Measurements from ENCODE around the gene APOBEC3H.

APOBEC3H gene

DNA sequence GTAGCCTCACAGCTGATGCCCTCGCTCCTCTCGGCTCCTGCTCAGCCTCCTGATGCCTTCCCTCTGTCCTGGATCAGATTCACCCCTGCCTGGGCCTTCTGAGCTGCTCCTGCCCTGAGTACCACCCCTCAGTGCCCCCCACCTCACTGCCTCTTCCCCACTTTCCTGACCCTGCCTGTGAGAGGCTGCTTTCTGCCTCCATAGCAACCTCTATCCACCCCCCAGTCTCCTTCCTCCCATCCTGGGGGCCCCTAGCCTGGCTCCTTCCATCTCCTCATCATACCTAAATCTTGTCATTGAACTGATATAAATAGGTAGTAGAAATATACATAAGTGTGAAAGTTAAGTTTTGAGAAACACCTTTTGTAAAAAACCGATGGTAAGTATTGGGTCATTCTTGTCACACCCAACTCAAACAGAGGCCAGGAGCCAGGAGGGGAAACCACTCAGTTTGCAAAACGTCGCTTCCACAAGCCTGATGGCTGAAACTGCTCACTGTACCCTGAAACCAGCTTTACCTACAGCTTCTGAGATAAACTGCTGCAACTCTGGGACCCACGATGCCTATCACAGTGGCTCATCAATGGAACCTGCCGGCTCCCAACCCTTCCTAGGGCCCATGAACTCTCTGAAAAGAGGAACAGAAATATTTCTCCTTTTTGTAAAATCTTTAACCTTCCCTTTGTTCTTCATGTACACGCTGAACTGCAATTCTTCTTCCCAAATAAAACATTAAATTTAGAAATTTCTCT is 4.8 kb upstream of the APOBEC3H start:
- Histone ChIP-seq H3K4me2 (ENCODE audit: low read length) (no peak overlapping the region), H3K4me3 (ENCODE audit: low read length) (no peak overlapping the region), H3K79me2 (ENCODE audit: control insufficient read depth, low read length) (no peaks in the 10 kb centered on the region), H4K20me1 (ENCODE audit: control insufficient read depth, insufficient read depth, low read depth, low read length) (no peaks in the 10 kb centered on the region), H3K36me3 (ENCODE audit: control insufficient read depth, low read length) (no peaks in the 10 kb centered on the region), H3K9me3 (ENCODE audit: control insufficient read depth, insufficient read depth, low read length) (no peaks in the 10 kb centered on the region), H3K4me1 (ENCODE audit: control insufficient read depth, low read length) (peaks cover 6% of the 10 kb centered on the region), H3K27ac (ENCODE audit: low read depth, low read length) (no peak overlapping the region), H3K9me2 (replicated peaks; ENCODE audit: control insufficient read depth, low read length) (no peaks in the 10 kb centered on the region), H3K27me3 (ENCODE audit: control insufficient read depth, low read length) (no peaks in the 10 kb centered on the region), H3F3A (ENCODE audit: control insufficient read depth, insufficient read depth) (no peaks in the 10 kb centered on the region)
- no peak for TF ChIP-seq EZH2phosphoT487 (IDR thresholded peaks at IDR 0.05; ENCODE audit: borderline replicate concordance, low read length)
- TF ChIP-seq, protein P1, sequence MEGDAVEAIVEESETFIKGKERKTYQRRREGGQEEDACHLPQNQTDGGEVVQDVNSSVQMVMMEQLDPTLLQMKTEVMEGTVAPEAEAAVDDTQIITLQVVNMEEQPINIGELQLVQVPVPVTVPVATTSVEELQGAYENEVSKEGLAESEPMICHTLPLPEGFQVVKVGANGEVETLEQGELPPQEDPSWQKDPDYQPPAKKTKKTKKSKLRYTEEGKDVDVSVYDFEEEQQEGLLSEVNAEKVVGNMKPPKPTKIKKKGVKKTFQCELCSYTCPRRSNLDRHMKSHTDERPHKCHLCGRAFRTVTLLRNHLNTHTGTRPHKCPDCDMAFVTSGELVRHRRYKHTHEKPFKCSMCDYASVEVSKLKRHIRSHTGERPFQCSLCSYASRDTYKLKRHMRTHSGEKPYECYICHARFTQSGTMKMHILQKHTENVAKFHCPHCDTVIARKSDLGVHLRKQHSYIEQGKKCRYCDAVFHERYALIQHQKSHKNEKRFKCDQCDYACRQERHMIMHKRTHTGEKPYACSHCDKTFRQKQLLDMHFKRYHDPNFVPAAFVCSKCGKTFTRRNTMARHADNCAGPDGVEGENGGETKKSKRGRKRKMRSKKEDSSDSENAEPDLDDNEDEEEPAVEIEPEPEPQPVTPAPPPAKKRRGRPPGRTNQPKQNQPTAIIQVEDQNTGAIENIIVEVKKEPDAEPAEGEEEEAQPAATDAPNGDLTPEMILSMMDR (IDR thresholded peaks at IDR 0.05; ENCODE audit: low read depth, low read length, poor library complexity, severe bottlenecking) = no peak

DNA sequence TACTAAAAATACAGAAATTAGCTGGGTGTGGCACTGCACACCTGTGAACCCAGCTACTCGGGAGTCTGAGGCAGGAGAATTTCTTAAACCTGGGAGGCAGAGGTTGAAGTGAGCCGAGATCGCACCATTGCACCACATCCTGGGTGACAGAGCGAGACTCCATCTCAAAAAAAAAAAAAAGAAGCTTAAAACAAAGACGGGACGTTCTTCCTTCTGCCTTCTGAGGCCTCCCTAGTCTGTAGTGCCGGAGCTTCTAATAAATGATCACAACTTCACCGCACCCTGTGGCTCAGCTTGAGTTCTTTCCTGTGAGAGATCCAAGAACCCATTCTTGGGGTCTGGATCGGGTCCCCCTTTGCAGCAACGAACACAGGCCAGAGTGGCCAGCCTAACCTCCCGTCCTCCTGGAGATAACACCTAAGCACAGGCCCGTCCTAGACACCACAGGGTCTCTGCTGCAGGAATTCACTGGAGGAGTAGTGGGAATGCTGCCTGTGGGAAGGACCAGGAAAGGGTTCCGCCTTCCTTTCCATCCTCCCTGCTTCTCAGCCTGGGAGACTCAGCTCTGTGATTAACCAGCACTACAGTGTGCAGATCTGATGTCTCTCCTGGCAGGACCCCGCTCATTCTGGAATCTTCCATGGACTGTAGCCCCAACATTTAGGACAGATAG is 2.2 kb upstream of the APOBEC3H start:
- H3K27ac ChIP-seq (ENCODE audit: low read depth, low read length) = no peak overlapping the region
- H4K20me1 ChIP-seq (ENCODE audit: control insufficient read depth, insufficient read depth, low read depth, low read length) = no peaks in the 10 kb centered on the region
- H3K4me2 ChIP-seq (ENCODE audit: low read length) = no peak overlapping the region
- H3K79me2 ChIP-seq (ENCODE audit: control insufficient read depth, low read length) = no peaks in the 10 kb centered on the region
- H3F3A ChIP-seq (ENCODE audit: control insufficient read depth, insufficient read depth) = 0 out of 2 replicates have a peak, but pooled peaks cover 2% of the 10 kb centered on the region
- H3K9me2 ChIP-seq (replicated peaks; ENCODE audit: control insufficient read depth, low read length) = no peaks in the 10 kb centered on the region
- no peak overlapping the region for H3K4me3 ChIP-seq (ENCODE audit: low read length)
- H3K9me3 ChIP-seq (ENCODE audit: control insufficient read depth, insufficient read depth, low read length) = no peaks in the 10 kb centered on the region
- TF ChIP-seq, protein P1 (IDR thresholded peaks at IDR 0.05; ENCODE audit: low read depth, low read length, poor library complexity, severe bottlenecking) = no peak
- TF ChIP-seq EZH2phosphoT487 (IDR thresholded peaks at IDR 0.05; ENCODE audit: borderline replicate concordance, low read length) = no peak
- H3K4me1 ChIP-seq (ENCODE audit: control insufficient read depth, low read length) = peaks cover 30% of the 10 kb centered on the region
- no peaks in the 10 kb centered on the region for H3K36me3 ChIP-seq (ENCODE audit: control insufficient read depth, low read length)
- H3K27me3 ChIP-seq (ENCODE audit: control insufficient read depth, low read length) = no peaks in the 10 kb centered on the region

DNA sequence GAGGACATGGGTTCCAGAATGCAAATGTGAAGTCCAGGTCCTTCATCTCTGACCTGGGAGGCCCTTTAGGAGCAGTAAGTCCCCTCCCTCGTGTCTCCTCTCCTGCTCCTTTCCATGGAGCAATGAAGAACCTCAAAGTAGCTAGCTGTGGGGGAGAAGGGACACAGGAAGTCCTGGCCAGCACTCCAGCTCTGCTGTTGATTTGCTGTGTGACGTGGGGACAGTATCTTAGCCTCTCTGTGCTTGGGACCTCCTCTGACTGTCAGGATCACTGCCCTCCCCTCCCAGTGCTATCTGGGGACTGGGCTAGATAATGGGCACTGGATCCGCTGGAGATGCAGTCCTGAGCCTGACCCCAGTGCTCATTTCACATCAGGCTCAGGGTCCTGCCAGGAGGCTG is 1.1 kb upstream of the APOBEC3H start:
- Histone ChIP-seq H3K4me1 (ENCODE audit: control insufficient read depth, low read length) (peaks cover 30% of the 10 kb centered on the region), H3F3A (ENCODE audit: control insufficient read depth, insufficient read depth) (0 out of 2 replicates have a peak, but pooled peaks cover 2% of the 10 kb centered on the region), H3K9me2 (replicated peaks; ENCODE audit: control insufficient read depth, low read length) (no peaks in the 10 kb centered on the region), H3K4me2 (ENCODE audit: low read length) (no peak overlapping the region), H3K4me3 (ENCODE audit: low read length) (no peak overlapping the region), H3K79me2 (ENCODE audit: control insufficient read depth, low read length) (no peaks in the 10 kb centered on the region), H3K36me3 (ENCODE audit: control insufficient read depth, low read length) (no peaks in the 10 kb centered on the region), H3K27me3 (ENCODE audit: control insufficient read depth, low read length) (no peaks in the 10 kb centered on the region), H3K27ac (ENCODE audit: low read depth, low read length) (no peak overlapping the region), H4K20me1 (ENCODE audit: control insufficient read depth, insufficient read depth, low read depth, low read length) (no peaks in the 10 kb centered on the region), H3K9me3 (ENCODE audit: control insufficient read depth, insufficient read depth, low read length) (no peaks in the 10 kb centered on the region)
- TF ChIP-seq, protein P1 (IDR thresholded peaks at IDR 0.05; ENCODE audit: low read depth, low read length, poor library complexity, severe bottlenecking) = no peak
